ENCODE data around the gene IQCH.
"Not testable (repeated sequence)": the region's sequence is repeated elsewhere in the genome, so short reads cannot be mapped to it uniquely, and the experiment has no call there.

The IQCH gene

GRCh38 chr15:67350042-67350441 lies 95.5 kb downstream of the IQCH start:
- DNase-seq (ENCODE audit: low read depth in 3 of 3, low spot score in 1 of 3): no peak

- no peak for DNase-seq (ENCODE audit: low read depth in 3 of 3, low spot score in 1 of 3)
Observed at GRCh38 chr15:67358391-67358790, 103.8 kb downstream of the IQCH start.

GRCh38 chr15:67358812-67359211 lies 104.2 kb downstream of the IQCH start:
- DNase-seq (ENCODE audit: low read depth in 3 of 3, low spot score in 1 of 3): no peak

GRCh38 chr15:67359431-67360079 lies 105.0 kb downstream of the IQCH start:
- no peak for DNase-seq (ENCODE audit: low read depth in 3 of 3, low spot score in 1 of 3)

GRCh38 chr15:67361100-67361499 lies 106.5 kb downstream of the IQCH start:
- DNase-seq (ENCODE audit: low read depth in 3 of 3, low spot score in 1 of 3): no peak

GRCh38 chr15:67363712-67364111 lies 109.1 kb downstream of the IQCH start:
- DNase-seq (ENCODE audit: low read depth in 3 of 3, low spot score in 1 of 3): not testable (repeated sequence)

- no peak for DNase-seq (ENCODE audit: low read depth in 3 of 3, low spot score in 1 of 3)
Observed at GRCh38 chr15:67365994-67366393, 111.4 kb downstream of the IQCH start.

- no peak for DNase-seq (ENCODE audit: low read depth in 3 of 3, low spot score in 1 of 3)
Observed at GRCh38 chr15:67366904-67367303, 112.3 kb downstream of the IQCH start.

GRCh38 chr15:67369359-67369998 lies 114.9 kb downstream of the IQCH start:
- no peak for DNase-seq (ENCODE audit: low read depth in 3 of 3, low spot score in 1 of 3)

GRCh38 chr15:67370206-67370954 lies 115.8 kb downstream of the IQCH start:
- DNase-seq (ENCODE audit: low read depth in 3 of 3, low spot score in 1 of 3): no peak

GRCh38 chr15:67372543-67372942 lies 118.0 kb downstream of the IQCH start:
- DNase-seq (ENCODE audit: low read depth in 3 of 3, low spot score in 1 of 3): no peak

- no peak for DNase-seq (ENCODE audit: low read depth in 3 of 3, low spot score in 1 of 3)
Observed at GRCh38 chr15:67372986-67373675, 118.5 kb downstream of the IQCH start.

GRCh38 chr15:67373971-67374370 lies 119.4 kb downstream of the IQCH start:
- DNase-seq (ENCODE audit: low read depth in 3 of 3, low spot score in 1 of 3): no peak

GRCh38 chr15:67379530-67379929 lies 124.9 kb downstream of the IQCH start:
- DNase-seq (ENCODE audit: low read depth in 3 of 3, low spot score in 1 of 3): no peak

GRCh38 chr15:67380921-67381320 lies 126.3 kb downstream of the IQCH start:
- DNase-seq (ENCODE audit: low read depth in 3 of 3, low spot score in 1 of 3): no peak

- no peak for DNase-seq (ENCODE audit: low read depth in 3 of 3, low spot score in 1 of 3)
Observed at GRCh38 chr15:67381416-67382045, 126.9 kb downstream of the IQCH start.

GRCh38 chr15:67382723-67383122 lies 128.1 kb downstream of the IQCH start:
- no peak for DNase-seq (ENCODE audit: low read depth in 3 of 3, low spot score in 1 of 3)

GRCh38 chr15:67383899-67384298 lies 129.3 kb downstream of the IQCH start:
- no peak for DNase-seq (ENCODE audit: low read depth in 3 of 3, low spot score in 1 of 3)

GRCh38 chr15:67384761-67385160 lies 130.2 kb downstream of the IQCH start:
- no peak for DNase-seq (ENCODE audit: low read depth in 3 of 3, low spot score in 1 of 3)

GRCh38 chr15:67385971-67386370 lies 131.4 kb downstream of the IQCH start:
- no peak for DNase-seq (ENCODE audit: low read depth in 3 of 3, low spot score in 1 of 3)

GRCh38 chr15:67386947-67387346 lies 132.4 kb downstream of the IQCH start:
- DNase-seq (ENCODE audit: low read depth in 3 of 3, low spot score in 1 of 3): no peak
